GM18511 (cell line): ENCODE data around the gene ZCCHC7.
A peak's percentile ranks its signal among the peaks of the same experiment; 100 is the strongest.
"Not testable (repeated sequence)": the region's sequence is repeated elsewhere in the genome, so short reads cannot be mapped to it uniquely, and the experiment has no call there.

Experiments used
- ATAC-seq: cut with Tn5 transposase; IDR thresholded peaks from one replicate; pipeline ENCODE4 v1.9.1; 2021; ENCODE audit warnings: mild to moderate bottlenecking, moderate library complexity; ENCODE audit not compliant: unreplicated experiment

Gene ZCCHC7

GRCh38 chr9:37119907-37120842 lies at the start of gene ZCCHC7:
Gene ZCCHC7, plus strand, starts transcription at chr9:37120574.
- ATAC-seq, result peak; percentile 97

DNA sequence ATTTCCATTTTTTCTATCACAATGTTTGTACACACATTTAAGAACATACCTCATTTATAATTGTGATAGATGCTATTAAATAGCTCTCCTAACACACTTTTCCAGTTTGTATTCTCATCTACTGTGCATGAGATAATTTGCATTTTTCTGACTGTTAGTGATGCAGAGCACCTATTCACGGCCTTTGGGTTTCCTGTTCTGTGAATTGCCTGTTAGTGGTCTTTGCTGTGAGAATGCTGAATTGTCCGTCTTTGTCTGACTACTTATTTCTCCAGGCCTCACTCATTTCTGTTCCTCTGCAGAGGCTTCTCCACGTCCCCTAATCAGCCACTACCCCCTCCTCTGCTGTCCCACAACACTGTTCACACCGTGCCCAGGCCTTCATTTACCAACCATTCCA lies 45.6 kb upstream of the ZCCHC7 start:
- peak; percentile 42 for ATAC-seq

DNA sequence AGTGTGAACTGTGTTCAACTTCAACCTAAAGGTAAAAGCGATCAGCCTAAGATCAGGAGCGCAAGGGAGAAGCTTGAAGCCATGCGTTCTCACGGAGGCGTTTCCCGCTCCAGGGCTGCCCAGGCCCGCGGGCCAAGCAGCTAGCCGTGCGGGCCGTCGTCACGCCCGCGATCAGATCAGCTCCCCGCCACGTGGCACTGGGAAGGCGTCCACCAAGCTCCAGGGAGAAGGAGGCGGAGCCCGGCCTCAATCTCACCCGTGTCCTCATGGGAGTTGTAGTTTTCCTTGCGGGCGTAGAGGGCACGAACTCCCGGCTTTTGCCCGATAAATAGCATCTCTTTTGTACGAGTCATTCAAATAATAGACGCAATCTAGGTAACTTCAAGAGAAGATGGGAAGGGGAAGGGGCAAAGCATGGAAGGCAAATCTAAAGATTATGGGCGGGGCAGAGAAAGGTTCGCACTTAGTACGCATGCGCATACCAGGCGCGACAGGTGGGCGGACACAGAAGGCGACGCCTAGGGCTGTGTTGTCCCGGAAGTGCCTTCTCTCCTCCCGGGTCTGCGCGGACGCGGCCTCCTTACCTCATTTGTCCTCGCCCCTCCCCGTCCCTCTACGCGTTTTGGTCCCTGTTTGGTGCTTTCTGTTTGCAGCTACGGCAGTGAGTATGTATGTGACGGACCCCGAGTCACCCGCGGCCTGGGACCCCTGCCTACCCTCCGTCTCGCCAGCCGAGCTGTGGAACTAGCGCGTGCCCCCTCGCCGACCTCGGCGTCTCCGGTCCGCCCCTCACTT lies 40.8 kb upstream of the ZCCHC7 start:
- peak; percentile 95 for ATAC-seq

GRCh38 chr9:37080165-37080628 lies 40.2 kb upstream of the ZCCHC7 start:
- ATAC-seq, result peak; percentile 50

DNA sequence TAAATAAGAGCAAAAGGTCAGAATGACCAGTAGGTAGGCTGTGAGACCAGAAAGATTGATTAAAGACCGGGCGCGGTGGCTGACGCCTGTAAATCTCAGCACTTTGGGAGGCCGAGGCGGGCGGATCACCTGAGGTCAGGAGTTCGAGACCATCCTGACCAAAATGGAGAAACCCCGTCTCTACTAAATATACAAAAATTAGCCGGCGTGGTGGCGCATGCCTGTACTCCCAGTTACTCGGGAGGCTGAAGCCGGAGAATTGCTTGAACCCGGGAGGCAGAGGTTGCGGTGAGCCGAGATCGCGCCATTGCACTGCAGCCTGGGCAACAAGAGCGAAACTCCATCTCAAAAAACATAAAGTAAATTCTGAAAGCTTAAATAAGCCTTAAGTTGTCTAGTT lies 38.9 kb upstream of the ZCCHC7 start:
- ATAC-seq, result not testable (repeated sequence)

DNA sequence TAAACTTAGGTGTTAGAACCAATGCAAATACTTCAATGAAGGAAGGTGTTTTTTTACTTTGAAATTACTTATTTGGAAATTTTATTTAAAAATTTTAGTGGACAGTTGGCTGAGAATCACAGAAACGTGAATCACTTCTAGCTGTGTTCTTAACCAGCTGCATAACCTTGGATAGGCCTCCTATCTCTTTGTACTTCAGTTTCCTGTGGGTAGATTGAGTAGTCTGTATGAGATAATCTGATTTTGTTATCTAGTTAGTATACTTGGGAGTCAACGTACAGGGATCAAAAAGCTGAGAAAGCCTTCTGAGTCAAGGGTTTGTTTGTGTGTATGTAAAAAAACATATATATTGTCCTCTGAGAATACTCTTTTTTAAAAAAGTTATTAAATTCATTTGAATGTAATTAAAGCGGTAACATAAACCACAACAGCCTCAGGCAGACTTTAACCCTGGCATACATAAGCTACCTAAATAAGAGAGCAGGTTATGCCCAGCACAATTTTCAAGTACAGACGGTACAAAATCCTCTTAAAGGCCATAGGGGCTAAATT lies 38.1 kb upstream of the ZCCHC7 start:
- ATAC-seq, result no peak

GRCh38 chr9:37083654-37084053 lies 36.7 kb upstream of the ZCCHC7 start:
- no peak for ATAC-seq

GRCh38 chr9:37085233-37085632 lies 35.1 kb upstream of the ZCCHC7 start:
- ATAC-seq, result no peak

GRCh38 chr9:37092714-37093295 lies 27.6 kb upstream of the ZCCHC7 start:
- not testable (repeated sequence) for ATAC-seq

- ATAC-seq, result no peak
These were observed 25.6 kb upstream of the ZCCHC7 start for GRCh38 chr9:37094751-37095150.

DNA sequence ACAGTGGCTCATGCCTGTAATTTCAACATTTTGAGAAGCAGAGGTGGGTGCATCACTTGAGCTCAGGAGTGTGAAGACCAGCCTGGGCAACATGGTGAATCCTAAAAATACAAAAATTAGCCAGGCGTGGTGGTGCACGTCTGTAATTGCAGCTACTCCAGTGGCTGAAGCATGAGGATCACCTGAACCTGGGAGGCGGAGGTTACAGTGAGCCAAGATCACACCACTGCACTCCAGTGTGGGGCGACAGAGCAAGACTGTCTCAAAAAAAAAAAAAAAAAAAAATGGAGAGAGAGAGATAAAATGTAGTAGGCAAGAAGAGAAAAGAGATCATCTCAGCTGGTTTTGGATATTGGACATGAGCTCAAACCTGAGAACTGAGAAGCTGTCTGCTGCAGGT lies 23.7 kb upstream of the ZCCHC7 start:
- no peak for ATAC-seq

DNA sequence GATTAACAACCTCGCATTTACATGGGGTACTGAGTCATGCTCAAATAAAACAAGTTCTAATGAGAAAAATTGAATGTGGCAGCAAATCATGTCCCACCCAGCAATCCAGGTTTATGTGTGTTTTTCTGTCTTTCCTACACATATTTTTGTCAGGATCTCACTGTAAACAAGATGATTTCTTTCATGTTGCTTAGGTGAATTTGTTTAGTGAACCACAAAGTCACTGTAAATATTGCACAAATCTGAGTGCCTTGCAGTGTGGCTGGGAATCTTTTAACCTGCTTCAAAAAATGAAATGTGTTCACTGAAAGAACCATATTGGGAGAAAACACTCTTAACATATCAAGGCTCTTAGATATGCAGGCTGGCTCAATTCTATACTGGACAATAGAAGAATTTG lies 23.1 kb upstream of the ZCCHC7 start:
- ATAC-seq, result no peak

- no peak for ATAC-seq
These were observed 20.0 kb upstream of the ZCCHC7 start for GRCh38 chr9:37100327-37100726.

DNA sequence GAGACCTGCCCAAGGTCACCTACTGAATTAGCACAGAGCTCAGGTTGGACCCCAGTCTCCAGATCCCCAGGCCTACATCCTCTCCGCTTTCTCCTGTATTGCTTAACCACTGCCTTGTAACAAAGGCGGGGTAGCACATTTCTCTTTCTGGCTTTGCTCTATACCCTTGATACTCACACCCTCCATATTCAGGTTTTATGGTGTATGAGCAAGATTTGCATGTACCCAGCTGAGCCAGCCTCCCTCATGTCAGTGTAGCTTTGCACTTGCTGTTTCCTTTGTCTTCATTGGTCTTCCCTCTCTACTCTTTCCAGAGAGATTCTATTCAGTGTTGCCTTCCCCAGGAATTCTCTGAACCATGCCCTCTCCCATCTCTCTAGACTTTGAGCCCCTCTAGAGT lies 19.6 kb upstream of the ZCCHC7 start:
- ATAC-seq, result no peak

DNA sequence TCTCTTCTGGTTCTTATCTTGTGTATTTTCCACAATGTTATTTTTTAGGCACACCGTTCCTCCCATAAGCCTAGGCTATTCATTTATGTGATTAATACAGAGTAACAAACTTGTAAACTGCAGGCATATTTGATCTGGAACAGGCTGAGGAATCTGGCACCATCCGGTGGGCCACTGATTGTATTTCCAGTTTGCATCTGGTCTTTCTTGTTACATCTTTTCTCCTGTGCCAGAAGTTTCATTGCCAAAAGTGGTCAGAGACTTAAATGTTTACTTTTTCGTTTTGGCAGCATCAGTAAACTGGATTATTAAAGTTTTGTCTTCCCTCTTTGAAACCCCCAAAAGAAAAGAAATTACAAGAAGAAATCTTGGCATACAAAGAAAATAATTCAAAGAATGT lies 17.9 kb upstream of the ZCCHC7 start:
- ATAC-seq, result no peak

GRCh38 chr9:37104183-37104889 lies 16.0 kb upstream of the ZCCHC7 start:
- ATAC-seq, result no peak

DNA sequence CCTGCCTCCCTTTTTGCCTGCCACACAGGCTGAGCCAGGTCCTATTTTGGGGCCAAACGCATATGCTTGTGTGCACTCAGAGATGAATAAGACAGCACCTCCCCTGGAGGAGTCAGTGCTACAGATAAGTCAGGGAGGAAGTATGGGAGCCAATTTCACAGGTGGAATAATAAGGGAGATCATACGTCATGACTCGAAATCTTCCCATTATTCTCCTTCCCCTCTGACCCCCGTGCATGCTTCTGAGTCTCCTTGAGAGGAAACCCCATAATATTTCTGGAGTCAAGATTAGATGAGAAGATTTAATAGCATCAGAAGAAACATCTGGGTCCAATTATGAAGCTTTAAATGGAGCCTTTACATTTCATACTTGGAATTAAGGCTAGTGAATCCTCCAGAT lies 15.1 kb upstream of the ZCCHC7 start:
- ATAC-seq, result no peak

GRCh38 chr9:37107701-37108100 lies 12.7 kb upstream of the ZCCHC7 start:
- ATAC-seq, result no peak

DNA sequence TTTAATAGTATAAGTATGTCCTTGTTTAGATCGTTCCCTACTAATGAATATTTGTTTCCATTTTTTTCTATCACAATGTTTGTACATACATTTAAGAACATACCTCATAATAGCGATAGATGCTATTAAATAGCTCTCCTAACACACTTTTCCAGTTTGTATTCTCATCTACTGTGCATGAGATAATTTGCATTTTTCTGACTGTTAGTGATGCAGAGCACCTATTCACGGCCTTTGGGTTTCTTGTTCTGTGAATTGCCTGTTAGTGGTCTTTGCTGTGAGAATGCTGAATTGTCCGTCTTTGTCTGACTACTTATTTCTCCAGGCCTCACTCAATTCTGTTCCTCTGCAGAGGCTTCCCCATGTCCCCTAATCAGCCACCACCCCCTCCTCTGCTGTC lies 5.9 kb upstream of the ZCCHC7 start:
- not testable (repeated sequence) for ATAC-seq

DNA sequence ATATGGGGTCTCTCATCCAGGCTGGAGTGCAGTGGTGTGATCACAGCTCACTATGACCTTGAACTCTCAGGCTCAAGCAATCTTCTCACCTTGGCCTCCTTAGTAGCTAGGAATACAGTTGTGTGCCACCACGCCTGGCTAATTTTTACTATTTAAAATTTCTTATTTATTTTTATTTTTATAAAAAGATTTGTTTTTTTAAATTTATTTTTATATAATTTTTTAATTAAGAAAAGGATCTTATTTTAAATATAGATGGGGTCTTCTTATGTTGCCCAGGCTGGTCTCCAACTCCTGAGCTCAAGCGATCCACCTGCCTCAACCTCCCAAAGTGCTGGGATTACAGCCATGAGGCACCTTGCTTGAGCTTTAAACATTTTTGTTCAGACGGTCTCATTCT lies 2.4 kb upstream of the ZCCHC7 start:
- no peak for ATAC-seq

DNA sequence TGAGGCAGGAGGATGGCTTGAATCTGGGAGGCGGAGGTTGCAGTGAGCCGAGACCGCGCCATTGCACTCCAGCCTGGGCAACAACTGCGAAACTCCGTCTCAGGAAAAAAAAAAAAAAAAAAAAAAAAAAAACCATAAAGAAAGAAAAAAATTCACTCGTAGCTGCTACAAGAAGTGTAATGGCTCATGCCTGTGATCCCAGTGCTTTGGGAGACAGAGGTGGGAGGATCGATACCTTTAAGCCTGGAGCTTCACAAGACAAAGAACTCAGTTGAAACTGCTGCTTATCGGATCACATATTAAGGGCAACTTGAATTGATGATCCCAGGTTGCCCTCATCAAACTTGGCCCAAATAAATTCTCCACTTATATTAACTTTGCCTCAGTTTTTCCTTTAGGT lies 1.0 kb upstream of the ZCCHC7 start:
- no peak for ATAC-seq
